ENCODE results near the gene IGSF11.

DNA sequence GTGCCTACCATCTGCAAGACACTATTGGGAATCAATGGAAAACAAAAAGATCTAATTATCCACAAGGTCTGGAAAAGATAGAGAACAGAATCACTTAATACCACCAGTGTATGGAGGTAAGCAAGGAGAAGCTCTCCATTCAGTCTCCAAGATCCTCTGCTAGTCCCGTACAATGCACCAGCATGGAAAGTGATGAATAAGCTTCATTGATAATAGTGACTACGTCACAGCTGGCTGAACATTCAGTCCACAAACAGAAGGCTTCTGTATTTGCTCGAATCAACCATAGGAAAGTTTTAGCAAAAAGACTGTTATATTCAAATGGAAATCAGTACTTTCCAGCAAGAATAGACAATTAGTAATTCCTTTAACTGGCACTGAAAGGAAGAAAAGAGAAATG lies 42.9 kb downstream of the IGSF11 start:
- TF ChIP-seq POLR2A (IDR thresholded peaks at IDR 0.05; ENCODE audit: low read depth, low read length): no peak
- TF ChIP-seq TAF1 (IDR thresholded peaks at IDR 0.05; ENCODE audit: borderline replicate concordance, low read depth, low read length): no peak
